ENCODE data around the gene MEX3A.
A peak's percentile ranks its signal among the peaks of the same experiment; 100 is the strongest.
"Not testable (repeated sequence)": the region's sequence is repeated elsewhere in the genome, so short reads cannot be mapped to it uniquely, and the experiment has no call there.

Gene MEX3A

GRCh38 chr1:156126043-156126629 is 43.9 kb upstream of the MEX3A start:
- peak overlapping the region; percentile 73 for H3K4me3 ChIP-seq (ENCODE audit: low read length)
- H3K4me1 ChIP-seq (ENCODE audit: control insufficient read depth, low read length): peaks cover 35% of the 10 kb centered on the region
- no peaks in the 10 kb centered on the region for H3K9me2 ChIP-seq (replicated peaks; ENCODE audit: control insufficient read depth, low read length)
- H3K4me2 ChIP-seq (ENCODE audit: low read length): peak overlapping the region; percentile 62
- H3K27ac ChIP-seq (ENCODE audit: low read depth, low read length): no peak overlapping the region
- H3K79me2 ChIP-seq (ENCODE audit: control insufficient read depth, low read length): no peaks in the 10 kb centered on the region
- TF ChIP-seq CTCF (IDR thresholded peaks at IDR 0.05; ENCODE audit: low read depth, low read length, poor library complexity, severe bottlenecking) (peak; percentile 62), EZH2phosphoT487 (IDR thresholded peaks at IDR 0.05; ENCODE audit: borderline replicate concordance, low read length) (no peak)
- no peaks in the 10 kb centered on the region for H3K27me3 ChIP-seq (ENCODE audit: control insufficient read depth, low read length)
- H3K36me3 ChIP-seq (ENCODE audit: control insufficient read depth, low read length): no peaks in the 10 kb centered on the region
- peaks cover 3% of the 10 kb centered on the region; the same call in 1 of the 2 replicates for H3F3A ChIP-seq (ENCODE audit: control insufficient read depth, insufficient read depth)
- no peaks in the 10 kb centered on the region for H4K20me1 ChIP-seq (ENCODE audit: control insufficient read depth, insufficient read depth, low read depth, low read length)
- H3K9me3 ChIP-seq (ENCODE audit: control insufficient read depth, insufficient read depth, low read length): no peaks in the 10 kb centered on the region

DNA sequence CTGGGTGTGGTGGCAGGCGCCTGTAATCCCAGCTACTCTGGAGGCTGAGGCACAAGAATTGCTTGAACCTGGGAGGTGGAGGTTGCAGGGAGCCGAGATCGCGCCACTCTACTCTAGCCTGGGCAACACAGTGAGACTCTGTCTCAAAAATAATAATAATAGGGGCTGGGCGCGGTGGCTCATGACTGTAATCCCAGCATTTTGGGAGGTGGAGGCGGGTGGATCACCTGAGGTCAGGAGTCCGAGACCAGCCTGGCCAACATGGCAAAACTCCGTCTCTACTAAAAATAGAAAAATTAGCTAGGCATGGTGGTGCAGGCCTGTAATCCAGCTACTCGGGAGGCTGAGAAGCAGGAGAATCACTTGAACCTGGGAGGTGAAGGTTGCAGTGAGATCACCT is 43.3 kb upstream of the MEX3A start:
- not testable (repeated sequence) for H3K27me3 ChIP-seq (ENCODE audit: control insufficient read depth, low read length); H3K36me3 ChIP-seq (ENCODE audit: control insufficient read depth, low read length); H3K4me2 ChIP-seq (ENCODE audit: low read length); H3K27ac ChIP-seq (ENCODE audit: low read depth, low read length); H3K9me3 ChIP-seq (ENCODE audit: control insufficient read depth, insufficient read depth, low read length); H4K20me1 ChIP-seq (ENCODE audit: control insufficient read depth, insufficient read depth, low read depth, low read length); H3K4me3 ChIP-seq (ENCODE audit: low read length); H3K9me2 ChIP-seq (replicated peaks; ENCODE audit: control insufficient read depth, low read length); H3K79me2 ChIP-seq (ENCODE audit: control insufficient read depth, low read length); H3F3A ChIP-seq (ENCODE audit: control insufficient read depth, insufficient read depth)
- H3K4me1 ChIP-seq (ENCODE audit: control insufficient read depth, low read length): peaks cover 35% of the 10 kb centered on the region

DNA sequence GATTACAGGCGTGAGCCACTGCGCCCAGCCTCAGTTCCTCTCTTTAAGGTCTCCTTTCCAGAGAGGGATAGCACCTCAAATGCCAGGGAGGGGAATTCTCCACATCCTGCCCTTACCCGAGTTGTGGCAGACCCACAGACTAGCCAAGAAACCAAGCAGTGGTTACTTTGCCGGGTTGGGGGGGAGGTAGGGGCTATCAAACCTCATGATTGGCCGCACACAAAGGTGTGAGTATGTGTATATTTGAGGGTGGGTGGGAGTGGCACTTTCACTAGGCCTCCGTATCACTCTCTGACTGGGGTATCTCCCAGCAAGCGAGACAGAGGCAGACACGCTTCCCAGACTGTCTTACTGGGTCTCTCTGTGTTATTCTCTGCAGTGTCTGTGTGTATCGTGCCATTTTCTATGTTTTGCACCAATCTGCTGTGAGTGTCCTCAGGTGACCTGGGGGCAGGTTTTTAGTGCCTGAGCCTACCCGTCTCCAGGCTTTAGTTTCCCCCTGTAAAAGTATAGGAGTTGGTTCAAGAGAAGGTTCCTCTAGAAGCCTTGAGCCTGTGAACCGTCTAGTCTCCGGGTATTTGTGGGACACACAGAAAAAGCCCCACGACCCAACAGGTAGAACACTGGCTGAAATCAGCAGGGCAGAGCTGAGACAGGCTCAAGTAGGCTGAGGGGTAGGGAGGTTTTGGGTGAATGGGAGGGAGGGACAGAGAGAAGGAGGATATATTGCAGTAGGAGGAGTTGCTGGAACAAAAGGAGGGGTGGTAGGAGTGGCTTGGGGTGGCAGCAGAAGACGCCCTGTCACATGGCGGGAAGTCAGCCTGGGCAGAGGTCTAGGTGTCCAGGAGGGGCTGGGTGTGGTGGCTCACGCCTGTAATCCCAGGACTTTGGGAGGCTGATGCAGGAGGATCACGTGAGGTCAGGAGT is 42.6 kb upstream of the MEX3A start:
- TF ChIP-seq EZH2phosphoT487 (IDR thresholded peaks at IDR 0.05; ENCODE audit: borderline replicate concordance, low read length) (no peak), CTCF (IDR thresholded peaks at IDR 0.05; ENCODE audit: low read depth, low read length, poor library complexity, severe bottlenecking) (no peak)

More for the DNA sequence above, 42.6 kb upstream of the MEX3A start:
- H3K27ac ChIP-seq (ENCODE audit: low read depth, low read length): no peak overlapping the region
- no peaks in the 10 kb centered on the region for H3K36me3 ChIP-seq (ENCODE audit: control insufficient read depth, low read length)
- no peaks in the 10 kb centered on the region for H3K9me3 ChIP-seq (ENCODE audit: control insufficient read depth, insufficient read depth, low read length)
- H3K4me1 ChIP-seq (ENCODE audit: control insufficient read depth, low read length): peaks cover 35% of the 10 kb centered on the region
- H3F3A ChIP-seq (ENCODE audit: control insufficient read depth, insufficient read depth): peaks cover 3% of the 10 kb centered on the region; the same call in 1 of the 2 replicates
- H3K27me3 ChIP-seq (ENCODE audit: control insufficient read depth, low read length): 0 out of 2 replicates have a peak, but pooled peaks cover 2% of the 10 kb centered on the region
- no peaks in the 10 kb centered on the region for H3K9me2 ChIP-seq (replicated peaks; ENCODE audit: control insufficient read depth, low read length)
- no peaks in the 10 kb centered on the region for H3K79me2 ChIP-seq (ENCODE audit: control insufficient read depth, low read length)
- H3K4me2 ChIP-seq (ENCODE audit: low read length): no peak overlapping the region
- H3K4me3 ChIP-seq (ENCODE audit: low read length): no peak overlapping the region
- no peaks in the 10 kb centered on the region for H4K20me1 ChIP-seq (ENCODE audit: control insufficient read depth, insufficient read depth, low read depth, low read length)
